COR-L47 (cell line): ENCODE results near the gene SMIM21.

Experiments
- DNase-seq: peaks from one replicate; lab custom pipeline; 2025; lab: John Stamatoyannopoulos, UW

The SMIM21 gene

GRCh38 chr18:75376004-75376403 lies 51.5 kb downstream of the SMIM21 start:
- no peak for DNase-seq

GRCh38 chr18:75375341-75375740 lies 52.2 kb downstream of the SMIM21 start:
- DNase-seq, result no peak

GRCh38 chr18:75374466-75374865 lies 53.0 kb downstream of the SMIM21 start:
- no peak for DNase-seq

GRCh38 chr18:75369026-75369721 lies 58.3 kb downstream of the SMIM21 start:
- DNase-seq, result no peak

- no peak for DNase-seq
Observed at GRCh38 chr18:75365837-75366236, 61.7 kb downstream of the SMIM21 start.

- no peak for DNase-seq
Observed at GRCh38 chr18:75365254-75365629, 62.3 kb downstream of the SMIM21 start.

- no peak for DNase-seq
Observed at GRCh38 chr18:75364512-75365253, 62.8 kb downstream of the SMIM21 start.

GRCh38 chr18:75363446-75364225 lies 63.9 kb downstream of the SMIM21 start:
- no peak for DNase-seq

GRCh38 chr18:75362435-75362834 lies 65.1 kb downstream of the SMIM21 start:
- no peak for DNase-seq

- no peak for DNase-seq
Observed at GRCh38 chr18:75360941-75361340, 66.6 kb downstream of the SMIM21 start.

GRCh38 chr18:75360215-75360614 lies 67.3 kb downstream of the SMIM21 start:
- no peak for DNase-seq
